22Rv1 (cell line): ENCODE measurements around the gene OSCAR.

ENCODE experiments used
- H3K27ac ChIP-seq: fragments of 450-650 bp; 2 replicates; pipeline ENCODE4 v1.5.1; 2017
- ZFX ChIP-seq: fragments of 450-650 bp; IDR thresholded peaks from 2 replicates; pipeline ENCODE4 v1.6.1; 2017; ENCODE audit warnings: antibody characterized with exemption, borderline replicate concordance
- TF ChIP-seq, protein P1 (sequence below): fragments of 450-650 bp; IDR thresholded peaks from 2 replicates; pipeline ENCODE4 v1.5.1; 2017; ENCODE audit warnings: mild to moderate bottlenecking

Gene OSCAR, protein sequence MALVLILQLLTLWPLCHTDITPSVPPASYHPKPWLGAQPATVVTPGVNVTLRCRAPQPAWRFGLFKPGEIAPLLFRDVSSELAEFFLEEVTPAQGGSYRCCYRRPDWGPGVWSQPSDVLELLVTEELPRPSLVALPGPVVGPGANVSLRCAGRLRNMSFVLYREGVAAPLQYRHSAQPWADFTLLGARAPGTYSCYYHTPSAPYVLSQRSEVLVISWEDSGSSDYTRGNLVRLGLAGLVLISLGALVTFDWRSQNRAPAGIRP

DNA sequence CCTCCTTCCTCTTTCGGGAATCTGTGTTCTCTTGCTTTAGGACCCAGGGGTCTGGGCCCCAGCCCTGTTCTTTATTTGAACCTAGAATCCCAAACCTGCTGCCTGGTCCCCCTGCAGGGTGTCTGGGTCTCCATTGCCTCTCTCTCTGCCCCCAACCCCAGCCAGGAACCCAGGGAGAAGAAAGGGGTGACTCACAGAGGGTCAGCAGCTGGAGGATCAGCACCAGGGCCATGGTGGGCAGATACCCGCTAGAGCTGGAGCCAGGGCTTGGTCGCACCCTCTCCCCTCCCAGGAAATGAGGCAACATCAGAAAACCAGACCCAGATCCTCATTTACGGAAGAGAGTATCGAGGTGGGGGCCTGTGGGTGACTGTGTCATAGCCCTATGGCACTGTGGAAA is at the start of gene OSCAR:
Gene OSCAR, minus strand, starts transcription at position 243 of the 400 bp plus-strand sequence. Its CDS starts 11 bp downstream, at position 232.
- TF ChIP-seq ZFX: no peak
- TF ChIP-seq, protein P1, sequence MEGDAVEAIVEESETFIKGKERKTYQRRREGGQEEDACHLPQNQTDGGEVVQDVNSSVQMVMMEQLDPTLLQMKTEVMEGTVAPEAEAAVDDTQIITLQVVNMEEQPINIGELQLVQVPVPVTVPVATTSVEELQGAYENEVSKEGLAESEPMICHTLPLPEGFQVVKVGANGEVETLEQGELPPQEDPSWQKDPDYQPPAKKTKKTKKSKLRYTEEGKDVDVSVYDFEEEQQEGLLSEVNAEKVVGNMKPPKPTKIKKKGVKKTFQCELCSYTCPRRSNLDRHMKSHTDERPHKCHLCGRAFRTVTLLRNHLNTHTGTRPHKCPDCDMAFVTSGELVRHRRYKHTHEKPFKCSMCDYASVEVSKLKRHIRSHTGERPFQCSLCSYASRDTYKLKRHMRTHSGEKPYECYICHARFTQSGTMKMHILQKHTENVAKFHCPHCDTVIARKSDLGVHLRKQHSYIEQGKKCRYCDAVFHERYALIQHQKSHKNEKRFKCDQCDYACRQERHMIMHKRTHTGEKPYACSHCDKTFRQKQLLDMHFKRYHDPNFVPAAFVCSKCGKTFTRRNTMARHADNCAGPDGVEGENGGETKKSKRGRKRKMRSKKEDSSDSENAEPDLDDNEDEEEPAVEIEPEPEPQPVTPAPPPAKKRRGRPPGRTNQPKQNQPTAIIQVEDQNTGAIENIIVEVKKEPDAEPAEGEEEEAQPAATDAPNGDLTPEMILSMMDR: no peak
- H3K27ac ChIP-seq: no peak within 1 kb of the TSS

DNA sequence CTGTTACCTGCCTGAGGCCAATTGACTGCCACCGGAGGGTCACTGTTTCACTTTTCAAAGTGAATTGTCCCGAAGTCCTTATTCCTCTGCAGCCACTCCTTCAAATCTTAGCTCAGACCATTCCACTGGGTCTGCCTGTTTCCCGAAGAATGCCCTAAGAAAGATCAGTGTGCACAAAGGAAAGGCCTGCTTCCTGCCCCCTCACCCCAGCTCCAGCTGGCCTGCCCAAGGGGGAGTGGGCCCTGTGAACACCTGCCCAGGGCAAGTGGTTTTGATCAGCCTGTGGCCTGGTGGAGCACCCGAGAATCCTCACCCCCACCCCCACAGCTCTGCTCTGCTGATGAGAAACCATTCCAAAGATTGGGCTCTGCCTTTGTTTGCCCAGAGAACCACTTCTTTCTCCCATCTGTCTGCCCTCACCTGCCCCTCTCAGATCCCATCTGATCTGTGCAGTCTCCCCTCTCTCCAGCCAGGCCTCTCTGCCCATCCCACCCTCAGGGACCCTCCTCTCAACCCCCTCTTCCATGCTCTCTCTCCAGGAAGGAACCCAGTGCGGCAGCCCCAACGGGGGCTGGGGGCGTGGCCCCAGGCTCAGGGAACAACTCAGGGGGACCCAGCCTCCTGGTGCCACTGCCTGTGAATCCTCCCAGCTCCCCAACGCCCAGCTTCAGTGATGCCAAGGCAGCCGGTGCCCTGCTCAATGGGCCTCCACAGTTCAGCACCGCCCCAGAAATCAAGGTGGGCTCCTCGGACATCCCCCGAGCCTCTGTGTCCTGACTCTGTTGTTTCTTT is 48.6 kb upstream of the OSCAR start:
- H3K27ac ChIP-seq: no peak overlapping the region
- TF ChIP-seq ZFX: no peak
- TF ChIP-seq, protein P1: no peak

DNA sequence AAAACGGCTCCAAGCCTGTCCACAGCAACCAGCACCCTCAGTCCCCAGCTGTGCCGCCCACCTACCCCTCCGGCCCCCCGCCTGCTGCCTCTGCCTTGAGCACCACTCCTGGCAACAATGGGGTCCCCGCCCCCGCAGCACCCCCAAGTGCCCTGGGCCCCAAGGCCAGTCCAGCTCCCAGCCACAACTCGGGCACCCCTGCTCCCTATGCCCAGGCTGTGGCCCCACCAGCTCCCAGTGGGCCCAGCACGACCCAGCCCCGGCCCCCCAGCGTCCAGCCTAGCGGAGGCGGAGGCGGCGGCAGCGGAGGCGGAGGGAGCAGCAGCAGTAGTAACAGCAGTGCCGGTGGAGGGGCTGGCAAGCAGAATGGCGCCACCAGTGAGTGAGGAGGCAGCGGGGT is 47.6 kb upstream of the OSCAR start:
- TF ChIP-seq, protein P1: no peak
- no peak for TF ChIP-seq ZFX

DNA sequence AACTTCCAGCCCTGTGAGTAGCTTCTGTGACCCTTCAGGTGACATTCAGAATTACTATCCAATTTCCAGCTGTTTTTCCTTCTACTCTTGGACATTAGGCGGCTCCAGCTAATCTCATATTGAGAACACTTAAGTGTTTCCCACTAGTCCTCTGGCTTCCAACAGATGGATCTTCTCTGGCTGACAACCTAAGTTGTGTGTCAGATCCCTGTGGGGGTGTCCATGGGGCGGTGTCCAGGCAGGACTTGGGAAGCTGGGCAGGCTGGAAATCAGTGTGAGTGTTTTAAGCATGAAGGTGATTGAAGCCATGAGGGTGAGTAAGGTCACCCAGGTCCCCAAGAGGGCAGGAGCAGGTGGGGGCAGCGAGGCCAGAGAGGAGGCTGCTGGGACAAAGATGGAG is 47.1 kb upstream of the OSCAR start:
- TF ChIP-seq, protein P1: no peak
- TF ChIP-seq ZFX: no peak
- no peak overlapping the region for H3K27ac ChIP-seq

More for the DNA sequence above, 47.6 kb upstream of the OSCAR start:
- H3K27ac ChIP-seq: no peak overlapping the region

DNA sequence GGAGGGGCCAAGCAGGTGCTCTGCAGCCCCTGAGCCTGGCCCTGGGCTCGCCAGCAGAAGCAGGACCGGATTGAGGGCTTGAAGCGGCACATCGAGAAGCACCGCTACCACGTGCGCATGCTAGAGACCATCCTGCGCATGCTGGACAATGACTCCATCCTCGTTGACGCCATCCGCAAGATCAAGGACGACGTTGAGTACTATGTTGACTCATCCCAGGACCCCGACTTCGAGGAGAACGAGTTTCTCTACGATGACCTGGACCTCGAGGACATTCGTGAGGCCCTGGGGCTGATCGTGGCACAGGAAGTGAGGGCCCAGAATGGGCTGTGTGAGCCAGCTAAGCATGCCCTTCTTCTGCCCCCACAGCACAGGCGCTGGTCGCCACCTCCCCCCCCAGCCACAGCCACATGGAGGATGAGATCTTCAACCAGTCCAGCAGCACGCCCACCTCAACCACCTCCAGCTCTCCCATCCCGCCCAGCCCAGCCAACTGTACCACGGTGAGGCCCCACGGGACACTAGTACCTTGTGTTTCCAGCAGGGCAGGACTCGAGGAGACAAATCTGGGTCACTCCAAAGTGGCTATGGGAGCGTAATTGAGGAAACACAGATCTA is 45.0 kb upstream of the OSCAR start:
- TF ChIP-seq, protein P1: no peak
- no peak for TF ChIP-seq ZFX

DNA sequence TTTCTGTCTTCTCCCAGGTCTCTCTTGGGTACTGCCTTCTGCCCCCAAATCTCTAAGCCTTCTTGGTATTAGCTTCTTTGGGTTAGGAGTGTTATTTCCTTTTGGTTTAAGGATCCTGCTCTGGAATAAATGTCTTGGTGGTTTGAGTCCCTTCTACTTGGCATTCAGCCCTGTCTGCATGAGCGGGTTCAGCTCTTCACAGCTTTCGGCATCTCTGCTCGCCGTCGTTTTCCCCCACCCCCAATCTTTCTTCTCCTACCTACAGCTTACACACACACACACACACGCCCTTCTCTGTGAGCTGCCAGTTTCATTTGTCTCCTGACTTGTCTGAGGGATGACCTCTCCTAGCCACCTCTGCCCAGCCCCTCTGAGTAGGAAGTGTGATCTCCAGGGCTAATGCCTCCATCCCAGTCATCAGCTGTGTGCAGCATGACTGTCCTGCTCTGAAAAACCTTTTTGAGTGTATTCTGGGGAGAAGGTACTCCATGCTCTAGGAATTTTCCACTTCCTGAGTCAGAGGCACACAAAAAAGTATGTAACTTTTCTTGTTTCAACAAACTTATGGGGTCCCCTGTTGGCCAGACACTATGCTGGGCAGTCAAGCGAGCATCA is 41.7 kb upstream of the OSCAR start:
- no peak for TF ChIP-seq ZFX
- TF ChIP-seq, protein P1: no peak

More for the DNA sequence above, 45.0 kb upstream of the OSCAR start:
- no peak overlapping the region for H3K27ac ChIP-seq

More for the DNA sequence above, 41.7 kb upstream of the OSCAR start:
- H3K27ac ChIP-seq: no peak overlapping the region
